ENCODE data around the gene NPHP1. TPM values are rescaled to one million over a fixed set of nuclear protein-coding genes. Genes with fewer than 3 reads are reported as not detected.
"Not testable (repeated sequence)": the region's sequence is repeated elsewhere in the genome, so short reads cannot be mapped to it uniquely, and the experiment has no call there.

The NPHP1 gene
- polyA plus RNA-seq, 3 donors = 0.51 TPM; not detected in 2

- H3K36me3 ChIP-seq (replicated peaks in 1 of 2; ENCODE audit: control insufficient read depth in 1 of 2, insufficient read depth in 2 of 2, low read length in 2 of 2); H3K9ac ChIP-seq (ENCODE audit: insufficient read depth, low read length, poor library complexity, severe bottlenecking); H3K4me3 Mint-ChIP-seq; H3K9me3 Mint-ChIP-seq; H3K36me3 Mint-ChIP-seq; DNase-seq; H3K27me3 Mint-ChIP-seq (ENCODE audit: low read depth in 3 of 3); H4K20me1 ChIP-seq (ENCODE audit: insufficient read depth, low read length); H3K4me2 ChIP-seq (replicated peaks; ENCODE audit: extremely low read depth, low read length, poor library complexity, severe bottlenecking); H3K79me2 ChIP-seq (ENCODE audit: insufficient read depth, low read length); H3K4me1 Mint-ChIP-seq; H2AFZ ChIP-seq (ENCODE audit: insufficient read depth, low read depth, low read length, poor library complexity, severe bottlenecking); H3K4me3 ChIP-seq (replicated peaks in 1 of 3; ENCODE audit: low read depth in 2 of 3, low read length in 3 of 3); intact Hi-C loops (cut with micrococcal nuclease); H3K27ac Mint-ChIP-seq; H3K27ac ChIP-seq (ENCODE audit: low read depth in 1 of 2, low read length in 2 of 2); H3K4me1 ChIP-seq (ENCODE audit: control insufficient read depth in 1 of 2, insufficient read depth in 2 of 2, low read length in 2 of 2); H3K9me3 ChIP-seq (replicated peaks in 1 of 2; ENCODE audit: control insufficient read depth in 1 of 2, insufficient read depth in 1 of 2, low read length in 2 of 2); H3K27me3 ChIP-seq (ENCODE audit: control insufficient read depth in 2 of 2, insufficient read depth in 2 of 2, low read length in 2 of 2): not testable (repeated sequence)
- WGBS (ENCODE audit: insufficient coverage) = no CpG with 5 or more reads among the region's 3 CpGs
Measured at GRCh38 chr2:110243283-110243682, 38.5 kb upstream of the NPHP1 start.

- H3K4me1 Mint-ChIP-seq; H3K27ac ChIP-seq (ENCODE audit: low read depth in 1 of 2, low read length in 2 of 2); H3K4me1 ChIP-seq (ENCODE audit: control insufficient read depth in 1 of 2, insufficient read depth in 2 of 2, low read length in 2 of 2); H3K79me2 ChIP-seq (ENCODE audit: insufficient read depth, low read length); H3K4me3 Mint-ChIP-seq; intact Hi-C loops (cut with micrococcal nuclease); H3K9me3 Mint-ChIP-seq; DNase-seq; H3K9ac ChIP-seq (ENCODE audit: insufficient read depth, low read length, poor library complexity, severe bottlenecking); H3K36me3 ChIP-seq (replicated peaks in 1 of 2; ENCODE audit: control insufficient read depth in 1 of 2, insufficient read depth in 2 of 2, low read length in 2 of 2); H3K27me3 ChIP-seq (ENCODE audit: control insufficient read depth in 2 of 2, insufficient read depth in 2 of 2, low read length in 2 of 2); H4K20me1 ChIP-seq (ENCODE audit: insufficient read depth, low read length); H2AFZ ChIP-seq (ENCODE audit: insufficient read depth, low read depth, low read length, poor library complexity, severe bottlenecking); H3K9me3 ChIP-seq (replicated peaks in 1 of 2; ENCODE audit: control insufficient read depth in 1 of 2, insufficient read depth in 1 of 2, low read length in 2 of 2); H3K4me2 ChIP-seq (replicated peaks; ENCODE audit: extremely low read depth, low read length, poor library complexity, severe bottlenecking); H3K36me3 Mint-ChIP-seq; H3K4me3 ChIP-seq (replicated peaks in 1 of 3; ENCODE audit: low read depth in 2 of 3, low read length in 3 of 3); H3K27me3 Mint-ChIP-seq (ENCODE audit: low read depth in 3 of 3); H3K27ac Mint-ChIP-seq: not testable (repeated sequence)
- no CpG with 5 or more reads among the region's 5 CpGs for WGBS (ENCODE audit: insufficient coverage)
Measured at GRCh38 chr2:110234514-110234913, 29.7 kb upstream of the NPHP1 start.

- H4K20me1 ChIP-seq (ENCODE audit: insufficient read depth, low read length); H3K36me3 Mint-ChIP-seq; intact Hi-C loops (cut with micrococcal nuclease); H3K4me2 ChIP-seq (replicated peaks; ENCODE audit: extremely low read depth, low read length, poor library complexity, severe bottlenecking); H3K79me2 ChIP-seq (ENCODE audit: insufficient read depth, low read length); DNase-seq; H3K4me3 Mint-ChIP-seq; H3K27ac ChIP-seq (ENCODE audit: low read depth in 1 of 2, low read length in 2 of 2); H3K36me3 ChIP-seq (replicated peaks in 1 of 2; ENCODE audit: control insufficient read depth in 1 of 2, insufficient read depth in 2 of 2, low read length in 2 of 2); H3K9me3 ChIP-seq (replicated peaks in 1 of 2; ENCODE audit: control insufficient read depth in 1 of 2, insufficient read depth in 1 of 2, low read length in 2 of 2); H3K4me1 Mint-ChIP-seq; H3K4me3 ChIP-seq (replicated peaks in 1 of 3; ENCODE audit: low read depth in 2 of 3, low read length in 3 of 3); H3K27ac Mint-ChIP-seq; H3K27me3 ChIP-seq (ENCODE audit: control insufficient read depth in 2 of 2, insufficient read depth in 2 of 2, low read length in 2 of 2); H3K4me1 ChIP-seq (ENCODE audit: control insufficient read depth in 1 of 2, insufficient read depth in 2 of 2, low read length in 2 of 2); H2AFZ ChIP-seq (ENCODE audit: insufficient read depth, low read depth, low read length, poor library complexity, severe bottlenecking); H3K9me3 Mint-ChIP-seq; H3K9ac ChIP-seq (ENCODE audit: insufficient read depth, low read length, poor library complexity, severe bottlenecking): not testable (repeated sequence)
- WGBS (ENCODE audit: insufficient coverage) = no CpG with 5 or more reads among the region's 1 CpG
- peaks cover 12 to 14% (median 12%) of the 10 kb centered on the region in 3 donors for H3K27me3 Mint-ChIP-seq (ENCODE audit: low read depth in 3 of 3)
Measured at GRCh38 chr2:110229886-110230285, 25.1 kb upstream of the NPHP1 start.

- 100% methylated on average over 1 of the region's 1 CpG for WGBS (ENCODE audit: insufficient coverage)
- H3K4me1 Mint-ChIP-seq; H3K36me3 Mint-ChIP-seq; H2AFZ ChIP-seq (ENCODE audit: insufficient read depth, low read depth, low read length, poor library complexity, severe bottlenecking); intact Hi-C loops (cut with micrococcal nuclease); DNase-seq; H3K4me3 ChIP-seq (replicated peaks in 1 of 3; ENCODE audit: low read depth in 2 of 3, low read length in 3 of 3); H3K4me3 Mint-ChIP-seq; H3K9me3 Mint-ChIP-seq; H3K4me1 ChIP-seq (ENCODE audit: control insufficient read depth in 1 of 2, insufficient read depth in 2 of 2, low read length in 2 of 2); H3K9ac ChIP-seq (ENCODE audit: insufficient read depth, low read length, poor library complexity, severe bottlenecking); H3K79me2 ChIP-seq (ENCODE audit: insufficient read depth, low read length); H3K27ac ChIP-seq (ENCODE audit: low read depth in 1 of 2, low read length in 2 of 2); H3K9me3 ChIP-seq (replicated peaks in 1 of 2; ENCODE audit: control insufficient read depth in 1 of 2, insufficient read depth in 1 of 2, low read length in 2 of 2); H4K20me1 ChIP-seq (ENCODE audit: insufficient read depth, low read length); H3K4me2 ChIP-seq (replicated peaks; ENCODE audit: extremely low read depth, low read length, poor library complexity, severe bottlenecking); H3K36me3 ChIP-seq (replicated peaks in 1 of 2; ENCODE audit: control insufficient read depth in 1 of 2, insufficient read depth in 2 of 2, low read length in 2 of 2); H3K27ac Mint-ChIP-seq: not testable (repeated sequence)
- peaks cover 7 to 13% of the 10 kb centered on the region in 2 donors for H3K27me3 ChIP-seq (ENCODE audit: control insufficient read depth in 2 of 2, insufficient read depth in 2 of 2, low read length in 2 of 2)
- H3K27me3 Mint-ChIP-seq (ENCODE audit: low read depth in 3 of 3) = peaks cover 24 to 33% (median 26%) of the 10 kb centered on the region in 3 donors
Measured at GRCh38 chr2:110222626-110223025, 17.8 kb upstream of the NPHP1 start.
